HEK293 (cell line): ENCODE results near the gene BRSK1.

ENCODE experiments used
- CTCF ChIA-PET: fragments of 350-600 bp; formaldehyde crosslinking; extraction: SDS; loops from one replicate; lab custom pipeline; 2021; ENCODE audit warnings: antibody characterized with exemption; lab: Yijun Ruan, JAX
- POLR2A ChIA-PET: fragments of 300-600 bp; formaldehyde crosslinking; extraction: SDS; loops from one replicate; lab custom pipeline; 2020; ENCODE audit warnings: antibody characterized with exemption, inconsistent platforms; lab: Yijun Ruan, JAX
- H3K27ac ChIP-seq: fragments of 200-500 bp; sonication (Bioruptor generic); 2 replicates; pipeline ENCODE4 v1.5.1; 2014; ENCODE audit warnings: low read depth, low read length, control low read depth, inconsistent platforms; ENCODE audit errors: extremely low read depth
- H3K36me3 ChIP-seq, 2 experiments: fragments of 200-500 bp in 1 of 2; sonication (Bioruptor generic) in 1 of 2; 1 replicate in 1 of 2; 2 replicates in 1 of 2; pipeline ENCODE4 v1.5.1; 2014 to 2017; ENCODE audit warnings: inconsistent platforms in 2 of 2, low read length in 2 of 2; ENCODE audit not compliant: control insufficient read depth in 2 of 2, insufficient read depth in 1 of 2
- H3K4me1 ChIP-seq: fragments of 200-500 bp; sonication (Bioruptor generic); 2 replicates; pipeline ENCODE4 v1.5.1; 2014; ENCODE audit warnings: mild to moderate bottlenecking, low read length, inconsistent platforms; ENCODE audit not compliant: control insufficient read depth, insufficient read depth
- H3K4me3 ChIP-seq: 2 replicates; pipeline ENCODE4 v1.5.1; 2011; ENCODE audit warnings: low read depth, mild to moderate bottlenecking, control low read depth, low read length, moderate library complexity
- H3K9me3 ChIP-seq: fragments of 200-500 bp; sonication (Bioruptor generic); 2 replicates; pipeline ENCODE4 v1.5.1; 2014; ENCODE audit warnings: low read depth, low read length, inconsistent platforms; ENCODE audit not compliant: control insufficient read depth, insufficient read depth
- IKZF3 ChIP-seq: fragments of 450-650 bp; IDR thresholded peaks from 2 replicates; pipeline ENCODE4 v1.5.0; 2018; ENCODE audit warnings: missing biosample characterization, mild to moderate bottlenecking, missing genetic modification characterization, moderate library complexity
- MZF1 ChIP-seq: fragments of 450-650 bp; formaldehyde crosslinking; IDR thresholded peaks from 2 replicates; pipeline ENCODE4 v1.5.1; 2017; ENCODE audit warnings: missing biosample characterization, missing genetic modification characterization, borderline replicate concordance
- OSR2 ChIP-seq: fragments of 450-650 bp; formaldehyde crosslinking; IDR thresholded peaks from 2 replicates; pipeline ENCODE4 v1.5.1; 2016; ENCODE audit warnings: missing biosample characterization, missing genetic modification characterization
- SALL2 ChIP-seq: fragments of 450-650 bp; formaldehyde crosslinking; IDR thresholded peaks from 2 replicates; pipeline ENCODE4 v1.5.0; 2017; ENCODE audit warnings: missing biosample characterization, mild to moderate bottlenecking, missing genetic modification characterization, borderline replicate concordance
- SP7 ChIP-seq: fragments of 450-650 bp; formaldehyde crosslinking; IDR thresholded peaks from 2 replicates; pipeline ENCODE4 v1.5.1; 2016; ENCODE audit warnings: missing biosample characterization, missing genetic modification characterization
- YY1 ChIP-seq: fragments of 450-650 bp; formaldehyde crosslinking; IDR thresholded peaks from 2 replicates; pipeline ENCODE4 v1.5.1; 2018; ENCODE audit warnings: missing biosample characterization, missing genetic modification characterization
- ZNF10 ChIP-seq: fragments of 450-650 bp; formaldehyde crosslinking; IDR thresholded peaks from 2 replicates; pipeline ENCODE4 v1.5.1; 2017; ENCODE audit warnings: missing biosample characterization, missing genetic modification characterization
- ZNF157 ChIP-seq: fragments of 450-650 bp; formaldehyde crosslinking; IDR thresholded peaks from 2 replicates; pipeline ENCODE4 v1.5.1; 2016; ENCODE audit warnings: missing biosample characterization, missing genetic modification characterization
- ZNF530 ChIP-seq: fragments of 450-650 bp; formaldehyde crosslinking; IDR thresholded peaks from 2 replicates; pipeline ENCODE4 v1.5.1; 2016; ENCODE audit warnings: low read depth, missing biosample characterization, missing genetic modification characterization
- ZNF624 ChIP-seq: fragments of 450-650 bp; formaldehyde crosslinking; IDR thresholded peaks from 2 replicates; pipeline ENCODE4 v1.5.1; 2017; ENCODE audit warnings: missing biosample characterization, missing genetic modification characterization
- TF ChIP-seq, protein P1 (sequence below): fragments of 450-650 bp; formaldehyde crosslinking; conservative IDR thresholded peaks from 2 replicates; pipeline ENCODE4 v1.5.1; 2016; ENCODE audit warnings: low read depth, missing biosample characterization, missing genetic modification characterization
- TF ChIP-seq, protein P2 (sequence below): fragments of 450-650 bp; formaldehyde crosslinking; IDR thresholded peaks from 2 replicates; pipeline ENCODE4 v1.5.1; 2017; ENCODE audit warnings: missing biosample characterization, missing genetic modification characterization
- TF ChIP-seq, protein P3 (sequence below): IDR thresholded peaks from 2 replicates; pipeline ENCODE4 v1.6.1; 2011; ENCODE audit warnings: mild to moderate bottlenecking, low read depth, low read length, borderline replicate concordance
- TF ChIP-seq, protein P4 (sequence below): fragments of 450-650 bp; formaldehyde crosslinking; IDR thresholded peaks from 2 replicates; pipeline ENCODE4 v1.5.1; 2016; ENCODE audit warnings: missing biosample characterization, missing genetic modification characterization

Gene BRSK1

DNA sequence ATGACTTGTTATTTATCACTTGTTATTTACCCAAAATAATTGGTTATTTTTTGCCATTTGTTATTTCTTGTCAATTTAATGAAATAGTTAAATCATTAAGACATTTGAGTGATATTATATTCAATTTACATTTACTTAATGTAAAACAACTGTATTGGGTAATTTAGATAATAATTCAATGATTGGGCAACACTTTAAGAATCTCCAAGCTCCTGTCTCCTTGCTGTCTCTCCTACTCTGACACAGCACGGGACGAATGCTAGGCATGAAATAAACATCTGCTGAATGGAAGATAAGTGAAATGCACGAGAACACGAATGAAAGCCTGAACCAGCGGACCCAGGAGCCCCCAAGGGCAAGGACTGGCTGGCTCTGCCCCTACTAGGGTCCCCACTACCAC is 19.3 kb upstream of the BRSK1 start (continued):
- TF ChIP-seq, protein P1, sequence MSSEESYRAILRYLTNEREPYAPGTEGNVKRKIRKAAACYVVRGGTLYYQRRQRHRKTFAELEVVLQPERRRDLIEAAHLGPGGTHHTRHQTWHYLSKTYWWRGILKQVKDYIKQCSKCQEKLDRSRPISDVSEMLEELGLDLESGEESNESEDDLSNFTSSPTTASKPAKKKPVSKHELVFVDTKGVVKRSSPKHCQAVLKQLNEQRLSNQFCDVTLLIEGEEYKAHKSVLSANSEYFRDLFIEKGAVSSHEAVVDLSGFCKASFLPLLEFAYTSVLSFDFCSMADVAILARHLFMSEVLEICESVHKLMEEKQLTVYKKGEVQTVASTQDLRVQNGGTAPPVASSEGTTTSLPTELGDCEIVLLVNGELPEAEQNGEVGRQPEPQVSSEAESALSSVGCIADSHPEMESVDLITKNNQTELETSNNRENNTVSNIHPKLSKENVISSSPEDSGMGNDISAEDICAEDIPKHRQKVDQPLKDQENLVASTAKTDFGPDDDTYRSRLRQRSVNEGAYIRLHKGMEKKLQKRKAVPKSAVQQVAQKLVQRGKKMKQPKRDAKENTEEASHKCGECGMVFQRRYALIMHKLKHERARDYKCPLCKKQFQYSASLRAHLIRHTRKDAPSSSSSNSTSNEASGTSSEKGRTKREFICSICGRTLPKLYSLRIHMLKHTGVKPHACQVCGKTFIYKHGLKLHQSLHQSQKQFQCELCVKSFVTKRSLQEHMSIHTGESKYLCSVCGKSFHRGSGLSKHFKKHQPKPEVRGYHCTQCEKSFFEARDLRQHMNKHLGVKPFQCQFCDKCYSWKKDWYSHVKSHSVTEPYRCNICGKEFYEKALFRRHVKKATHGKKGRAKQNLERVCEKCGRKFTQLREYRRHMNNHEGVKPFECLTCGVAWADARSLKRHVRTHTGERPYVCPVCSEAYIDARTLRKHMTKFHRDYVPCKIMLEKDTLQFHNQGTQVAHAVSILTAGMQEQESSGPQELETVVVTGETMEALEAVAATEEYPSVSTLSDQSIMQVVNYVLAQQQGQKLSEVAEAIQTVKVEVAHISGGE (tag by site-specific recombination), result no peak
- TF ChIP-seq IKZF3 (no peak), MZF1 (tag by site-specific recombination) (no peak)
- TF ChIP-seq, protein P2, sequence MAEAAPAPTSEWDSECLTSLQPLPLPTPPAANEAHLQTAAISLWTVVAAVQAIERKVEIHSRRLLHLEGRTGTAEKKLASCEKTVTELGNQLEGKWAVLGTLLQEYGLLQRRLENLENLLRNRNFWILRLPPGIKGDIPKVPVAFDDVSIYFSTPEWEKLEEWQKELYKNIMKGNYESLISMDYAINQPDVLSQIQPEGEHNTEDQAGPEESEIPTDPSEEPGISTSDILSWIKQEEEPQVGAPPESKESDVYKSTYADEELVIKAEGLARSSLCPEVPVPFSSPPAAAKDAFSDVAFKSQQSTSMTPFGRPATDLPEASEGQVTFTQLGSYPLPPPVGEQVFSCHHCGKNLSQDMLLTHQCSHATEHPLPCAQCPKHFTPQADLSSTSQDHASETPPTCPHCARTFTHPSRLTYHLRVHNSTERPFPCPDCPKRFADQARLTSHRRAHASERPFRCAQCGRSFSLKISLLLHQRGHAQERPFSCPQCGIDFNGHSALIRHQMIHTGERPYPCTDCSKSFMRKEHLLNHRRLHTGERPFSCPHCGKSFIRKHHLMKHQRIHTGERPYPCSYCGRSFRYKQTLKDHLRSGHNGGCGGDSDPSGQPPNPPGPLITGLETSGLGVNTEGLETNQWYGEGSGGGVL (tag by site-specific recombination), result no peak
- TF ChIP-seq, all 188 proteins: peak for 0

DNA sequence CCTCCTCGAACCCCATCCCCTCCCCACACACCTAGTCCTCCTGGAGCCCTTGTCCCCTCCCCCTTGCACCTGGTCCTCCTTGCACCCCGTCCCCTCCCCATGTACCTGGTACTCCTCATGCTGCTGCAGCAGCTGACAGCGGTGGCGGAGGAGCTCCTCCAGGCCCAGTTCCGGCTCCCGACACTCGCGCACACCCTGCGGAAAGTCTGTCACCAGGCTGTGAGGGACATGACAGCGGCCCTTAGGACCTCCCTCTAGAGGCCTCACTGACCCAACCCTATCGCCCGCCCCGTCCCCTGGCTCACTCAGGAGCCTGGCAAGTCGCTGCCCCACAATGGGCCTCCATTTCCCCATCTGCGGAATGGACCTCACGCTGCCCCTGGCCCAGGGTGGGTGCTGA is 18.6 kb upstream of the BRSK1 start:
- H3K4me3 ChIP-seq, result no peak overlapping the region
- CTCF ChIA-PET, result no interaction called here
- H3K27ac ChIP-seq, result no peak overlapping the region
- H3K4me1 ChIP-seq, result 0 out of 2 replicates have a peak, but pooled peaks cover under 1% of the 10 kb centered on the region
- peaks cover 0 to 19% of the 10 kb centered on the region in 2 experiments; a peak in 2 of 3 replicates for H3K36me3 ChIP-seq
- POLR2A ChIA-PET, result no interaction called here
- no peaks in the 10 kb centered on the region for H3K9me3 ChIP-seq
- no peak for TF ChIP-seq SALL2 (tag by site-specific recombination)
- TF ChIP-seq, protein P3, sequence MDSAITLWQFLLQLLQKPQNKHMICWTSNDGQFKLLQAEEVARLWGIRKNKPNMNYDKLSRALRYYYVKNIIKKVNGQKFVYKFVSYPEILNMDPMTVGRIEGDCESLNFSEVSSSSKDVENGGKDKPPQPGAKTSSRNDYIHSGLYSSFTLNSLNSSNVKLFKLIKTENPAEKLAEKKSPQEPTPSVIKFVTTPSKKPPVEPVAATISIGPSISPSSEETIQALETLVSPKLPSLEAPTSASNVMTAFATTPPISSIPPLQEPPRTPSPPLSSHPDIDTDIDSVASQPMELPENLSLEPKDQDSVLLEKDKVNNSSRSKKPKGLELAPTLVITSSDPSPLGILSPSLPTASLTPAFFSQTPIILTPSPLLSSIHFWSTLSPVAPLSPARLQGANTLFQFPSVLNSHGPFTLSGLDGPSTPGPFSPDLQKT, result no peak
- no peak for TF ChIP-seq SP7 (tag by site-specific recombination)
- TF ChIP-seq ZNF624 (tag by site-specific recombination), result no peak
- TF ChIP-seq, protein P4, sequence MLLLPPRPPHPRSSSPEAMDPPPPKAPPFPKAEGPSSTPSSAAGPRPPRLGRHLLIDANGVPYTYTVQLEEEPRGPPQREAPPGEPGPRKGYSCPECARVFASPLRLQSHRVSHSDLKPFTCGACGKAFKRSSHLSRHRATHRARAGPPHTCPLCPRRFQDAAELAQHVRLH, result no peak
- TF ChIP-seq YY1 (tag by site-specific recombination), result no peak
- TF ChIP-seq OSR2 (tag by site-specific recombination), result no peak
- no peak for TF ChIP-seq ZNF157

DNA sequence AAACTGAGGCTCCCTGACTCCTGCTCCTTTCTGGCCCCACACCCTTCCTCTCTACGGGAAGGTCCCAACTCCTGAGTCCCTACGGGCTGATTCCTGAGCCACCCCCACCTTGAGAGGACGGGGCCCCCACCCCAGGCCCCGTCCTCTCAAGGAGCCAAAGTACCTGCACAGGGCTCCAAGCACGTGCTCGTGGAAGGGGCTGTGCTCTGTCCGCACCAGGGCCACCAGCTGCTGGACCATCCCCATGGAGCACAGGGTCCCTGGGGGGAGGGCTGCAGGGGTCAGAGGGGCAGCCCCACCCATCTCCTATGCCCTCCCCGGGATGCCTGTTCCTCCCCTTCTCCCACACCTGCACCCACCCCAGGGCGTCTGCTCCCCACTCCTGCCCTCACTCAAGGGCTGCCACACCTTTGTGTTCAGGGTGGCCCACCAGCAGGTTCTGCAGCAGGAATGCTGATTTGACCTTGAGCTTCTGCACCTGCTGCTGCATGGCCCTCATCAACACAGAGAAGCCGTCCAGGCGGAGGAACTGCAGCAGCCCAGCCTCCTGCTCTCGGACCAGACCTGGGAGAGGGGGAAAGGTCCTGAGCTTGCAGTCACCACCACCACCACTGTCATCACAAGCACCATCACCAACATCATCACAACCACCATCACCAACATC is 17.9 kb upstream of the BRSK1 start:
- TF ChIP-seq ZNF10 (0 out of 2 replicates have a peak, but pooled peaks have one; percentile 17), ZNF530 (tag by site-specific recombination) (no peak)
- TF ChIP-seq, all 188 proteins: peak for 1
- no peaks in the 10 kb centered on the region for H3K4me1 ChIP-seq
- peaks cover 4 to 25% of the 10 kb centered on the region in 2 experiments; a peak in 2 of 3 replicates for H3K36me3 ChIP-seq
- ChIA-PET POLR2A (no interaction called here), CTCF (no interaction called here)
- H3K9me3 ChIP-seq, result no peaks in the 10 kb centered on the region
- no peak overlapping the region for H3K27ac ChIP-seq
- H3K4me3 ChIP-seq, result no peak overlapping the region
